Thyroid gland (tissue), 4 donors: Measurements from ENCODE around the gene GRAMD4. TPM values are rescaled to one million over a fixed set of nuclear protein-coding genes. Genes with fewer than 3 reads are reported as not detected.
A peak's percentile ranks its signal among the peaks of the same experiment; 100 is the strongest.
"Not testable (repeated sequence)": the region's sequence is repeated elsewhere in the genome, so short reads cannot be mapped to it uniquely, and the experiment has no call there.

Source experiments
- DNase-seq, 2 donors: peaks; one replicate each; pipeline ENCODE4 v3.0.0-alpha.2; 2019
- H3K27ac ChIP-seq, 3 donors: fragments of 200-600 bp; sonication (generic); 1 replicate in 2 of 3; 2 replicates in 1 of 3; pipeline ENCODE4 v1.5.1; 2016 to 2019; ENCODE audit warnings: mild to moderate bottlenecking in 1 of 3, moderate library complexity in 1 of 3
- H3K27me3 ChIP-seq: fragments of 200-600 bp; sonication (generic); one replicate; pipeline ENCODE4 v1.5.1; 2019
- H3K36me3 ChIP-seq, 2 donors: fragments of 200-600 bp; sonication (generic); one replicate each; pipeline ENCODE4 v1.5.1; 2016 to 2019
- H3K4me1 ChIP-seq, 2 donors: fragments of 200-600 bp; sonication (generic); one replicate each; pipeline ENCODE4 v1.5.1; 2017 to 2019
- H3K4me3 ChIP-seq, 3 donors: fragments of 200-600 bp; sonication (generic); replicated peaks in 1 of 3; 1 replicate in 2 of 3; 2 replicates in 1 of 3; pipeline ENCODE4 v1.5.1; 2016; ENCODE audit warnings: mild to moderate bottlenecking in 1 of 3
- H3K9me3 ChIP-seq: fragments of 200-600 bp; sonication (generic); one replicate; pipeline ENCODE4 v1.5.1; 2017
- POLR2A ChIP-seq, 2 donors: fragments of 450-650 bp; IDR thresholded peaks; one replicate each; pipeline ENCODE4 v1.6.1; 2017; ENCODE audit warnings: antibody characterized with exemption in 2 of 2, mild to moderate bottlenecking in 2 of 2, moderate library complexity in 1 of 2
- WGBS, 2 donors: methylation state at CpG; one replicate each; pipeline ENCODE4 v1.1.5; 2017; 5-methylcytosine and 5-hydroxymethylcytosine counted together
- intact Hi-C: fragments of 100-400 bp; cut with DNase I; formaldehyde crosslinking; loops from one replicate; pipeline ENCODE4 v1.15.1; 2023
- total RNA-seq, 4 donors: library from RNA; depleted of rRNA; stranded (reverse); fragments of >200 nt; gene quantifications; one replicate each; pipeline ENCODE4 v1.2.3, GENCODE V29; 2016
- TF ChIP-seq, protein P1 (sequence below), 6 experiments: fragments of 200-600 bp in 3 of 6; fragments of 450-650 bp in 3 of 6; sonication (generic) in 3 of 6; IDR thresholded peaks; one replicate each; pipeline ENCODE4 v1.5.1; 2016 to 2019; ENCODE audit warnings: antibody characterized with exemption in 6 of 6, mild to moderate bottlenecking in 2 of 6, inconsistent platforms in 1 of 6, moderate library complexity in 1 of 6

GRAMD4 gene
- total RNA-seq, 4 donors from 2014 or later = 33.5 to 193 (median 62.1) TPM

DNA sequence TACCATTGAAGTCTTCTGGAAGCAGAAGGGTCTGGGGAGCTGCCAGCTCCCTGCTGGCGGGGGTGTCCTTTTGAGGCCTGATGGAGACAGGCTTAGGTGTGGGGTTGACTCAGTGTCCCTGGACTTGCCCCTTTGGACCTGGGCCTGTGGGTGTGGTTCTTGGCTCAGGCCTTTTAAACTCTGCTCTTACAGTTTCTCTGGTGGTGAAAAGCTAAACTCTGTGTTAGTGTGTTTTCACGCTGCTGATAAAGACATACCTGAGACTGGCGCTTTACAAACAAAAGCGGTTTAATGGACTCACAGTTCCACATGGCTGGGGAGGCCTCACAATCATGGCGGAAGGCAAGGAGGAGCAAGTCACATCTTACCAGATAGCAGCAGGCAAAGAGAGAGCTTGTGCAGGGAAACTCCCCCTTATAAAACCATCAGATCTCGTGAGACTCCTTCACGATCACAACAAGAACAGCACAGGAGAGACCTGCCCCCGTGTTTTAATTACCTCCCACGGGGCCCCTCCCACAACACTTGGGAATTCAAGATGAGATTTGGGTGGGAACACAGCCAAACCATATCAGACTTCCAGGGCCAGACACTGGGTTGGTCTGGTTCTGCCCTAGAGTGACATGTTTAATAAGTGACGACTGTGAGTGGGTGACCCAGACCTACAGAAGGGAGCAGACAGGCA lies 26.5 kb downstream of the GRAMD4 start:
- Histone ChIP-seq H3K27me3 (no peaks in the 10 kb centered on the region), H3K4me1 (peaks cover 8 to 42% of the 10 kb centered on the region in 2 donors), H3K4me3 (no peak overlapping the region), H3K9me3 (no peaks in the 10 kb centered on the region), H3K36me3 (no peaks in the 10 kb centered on the region), H3K27ac (peak overlapping the region; percentile 30 to 45 (median 41))
- DNase-seq = peak; percentile 33 to 50
- TF ChIP-seq, protein P1, sequence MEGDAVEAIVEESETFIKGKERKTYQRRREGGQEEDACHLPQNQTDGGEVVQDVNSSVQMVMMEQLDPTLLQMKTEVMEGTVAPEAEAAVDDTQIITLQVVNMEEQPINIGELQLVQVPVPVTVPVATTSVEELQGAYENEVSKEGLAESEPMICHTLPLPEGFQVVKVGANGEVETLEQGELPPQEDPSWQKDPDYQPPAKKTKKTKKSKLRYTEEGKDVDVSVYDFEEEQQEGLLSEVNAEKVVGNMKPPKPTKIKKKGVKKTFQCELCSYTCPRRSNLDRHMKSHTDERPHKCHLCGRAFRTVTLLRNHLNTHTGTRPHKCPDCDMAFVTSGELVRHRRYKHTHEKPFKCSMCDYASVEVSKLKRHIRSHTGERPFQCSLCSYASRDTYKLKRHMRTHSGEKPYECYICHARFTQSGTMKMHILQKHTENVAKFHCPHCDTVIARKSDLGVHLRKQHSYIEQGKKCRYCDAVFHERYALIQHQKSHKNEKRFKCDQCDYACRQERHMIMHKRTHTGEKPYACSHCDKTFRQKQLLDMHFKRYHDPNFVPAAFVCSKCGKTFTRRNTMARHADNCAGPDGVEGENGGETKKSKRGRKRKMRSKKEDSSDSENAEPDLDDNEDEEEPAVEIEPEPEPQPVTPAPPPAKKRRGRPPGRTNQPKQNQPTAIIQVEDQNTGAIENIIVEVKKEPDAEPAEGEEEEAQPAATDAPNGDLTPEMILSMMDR (IDR thresholded peaks at IDR 0.05) = no peak
- TF ChIP-seq POLR2A (IDR thresholded peaks at IDR 0.05) = no peak
- intact Hi-C loops = no loop called here
- WGBS, 2 donors = 47 to 56% methylated on average over 10 of the region's 10 CpGs

DNA sequence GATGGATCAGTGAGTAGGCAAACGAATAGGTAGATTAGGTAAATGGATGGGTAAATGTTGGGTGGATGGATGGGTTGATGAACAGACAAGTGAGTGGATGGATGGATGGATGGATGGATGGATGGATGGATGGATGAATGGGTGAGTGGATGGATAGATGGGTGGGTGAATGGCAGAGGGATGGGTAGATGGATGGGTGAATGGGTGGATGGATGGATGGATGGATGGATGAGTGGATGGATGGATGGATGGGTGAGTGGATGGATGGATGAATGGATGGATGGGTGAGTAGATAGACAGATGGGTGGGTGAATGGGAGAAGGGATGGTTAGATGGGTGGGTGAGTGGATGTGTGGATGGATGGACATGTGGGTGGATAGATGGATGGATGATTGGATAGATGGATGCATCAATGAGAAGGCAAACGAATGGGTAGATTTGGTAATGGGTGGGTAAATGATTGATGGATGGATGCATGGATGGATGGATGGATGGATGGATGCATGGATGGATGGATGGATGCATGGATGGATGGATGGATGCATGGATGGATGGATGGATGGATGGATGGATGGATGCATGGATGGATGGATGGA lies 28.1 kb downstream of the GRAMD4 start:
- H3K27ac ChIP-seq, intact Hi-C loops, DNase-seq, H3K9me3 ChIP-seq, H3K27me3 ChIP-seq, H3K36me3 ChIP-seq, H3K4me3 ChIP-seq: not testable (repeated sequence)
- WGBS, 2 donors = 96 to 98% methylated on average over 2 of the region's 2 CpGs
- H3K4me1 ChIP-seq = peaks cover 12 to 58% of the 10 kb centered on the region in 2 donors

DNA sequence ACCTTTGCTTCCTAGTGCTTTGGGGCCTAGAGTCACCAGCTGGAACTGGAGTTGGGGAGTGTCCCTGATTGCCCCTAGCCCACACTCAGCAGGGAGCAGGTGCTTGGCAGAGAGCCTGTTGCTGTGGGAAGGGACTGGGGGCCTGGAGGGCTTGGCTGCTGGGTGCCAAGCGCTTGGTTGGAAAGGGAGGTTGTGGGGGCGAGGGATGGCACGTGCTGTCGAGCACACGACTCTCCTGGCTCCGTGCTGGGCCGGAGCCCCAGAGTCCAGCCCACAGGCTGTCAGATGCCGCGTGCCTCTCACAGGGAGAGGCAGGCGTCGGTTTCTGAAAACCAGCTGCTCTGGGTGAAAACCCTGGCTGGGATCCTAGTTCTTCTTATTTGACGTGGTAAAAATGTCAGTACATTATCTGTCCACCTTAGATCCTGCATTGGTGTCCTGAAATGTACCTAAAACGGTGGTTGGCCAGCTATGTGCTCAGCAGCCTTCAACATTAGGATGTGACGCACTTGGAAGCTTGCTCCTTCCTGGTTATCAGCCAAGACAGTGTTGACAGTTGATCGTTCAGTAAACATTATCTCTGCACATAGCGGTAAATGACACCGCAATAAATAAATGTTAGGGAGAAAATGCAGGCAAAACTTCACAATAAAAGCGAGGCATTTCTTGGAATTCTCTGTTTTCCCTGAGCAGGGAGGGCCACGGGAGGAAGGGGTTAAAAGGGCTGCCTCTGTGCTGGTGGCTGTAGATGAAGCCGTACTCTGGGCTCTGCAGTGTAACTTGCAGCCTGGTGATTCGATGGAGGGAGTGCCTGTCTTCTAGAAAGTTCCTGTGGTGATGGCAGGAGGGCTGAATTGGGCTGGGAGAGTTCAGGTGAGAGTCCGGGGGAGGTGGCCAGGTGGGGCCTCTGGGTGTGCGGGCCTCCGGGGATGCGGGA lies 29.2 kb downstream of the GRAMD4 start:
- DNase-seq = no peak
- H3K27me3 ChIP-seq = no peaks in the 10 kb centered on the region
- no peaks in the 10 kb centered on the region for H3K9me3 ChIP-seq
- peak overlapping the region in 2 of 3 donors; percentile 0 to 17 for H3K27ac ChIP-seq
- TF ChIP-seq, protein P1 (IDR thresholded peaks at IDR 0.05) = no peak
- no peak for TF ChIP-seq POLR2A (IDR thresholded peaks at IDR 0.05)
- no peaks in the 10 kb centered on the region for H3K36me3 ChIP-seq
- intact Hi-C loops = no loop called here
- H3K4me3 ChIP-seq = no peak overlapping the region
- 70 to 79% methylated on average over 21 of the region's 25 CpGs for WGBS, 2 donors
- peaks cover 18 to 69% of the 10 kb centered on the region in 2 donors for H3K4me1 ChIP-seq

DNA sequence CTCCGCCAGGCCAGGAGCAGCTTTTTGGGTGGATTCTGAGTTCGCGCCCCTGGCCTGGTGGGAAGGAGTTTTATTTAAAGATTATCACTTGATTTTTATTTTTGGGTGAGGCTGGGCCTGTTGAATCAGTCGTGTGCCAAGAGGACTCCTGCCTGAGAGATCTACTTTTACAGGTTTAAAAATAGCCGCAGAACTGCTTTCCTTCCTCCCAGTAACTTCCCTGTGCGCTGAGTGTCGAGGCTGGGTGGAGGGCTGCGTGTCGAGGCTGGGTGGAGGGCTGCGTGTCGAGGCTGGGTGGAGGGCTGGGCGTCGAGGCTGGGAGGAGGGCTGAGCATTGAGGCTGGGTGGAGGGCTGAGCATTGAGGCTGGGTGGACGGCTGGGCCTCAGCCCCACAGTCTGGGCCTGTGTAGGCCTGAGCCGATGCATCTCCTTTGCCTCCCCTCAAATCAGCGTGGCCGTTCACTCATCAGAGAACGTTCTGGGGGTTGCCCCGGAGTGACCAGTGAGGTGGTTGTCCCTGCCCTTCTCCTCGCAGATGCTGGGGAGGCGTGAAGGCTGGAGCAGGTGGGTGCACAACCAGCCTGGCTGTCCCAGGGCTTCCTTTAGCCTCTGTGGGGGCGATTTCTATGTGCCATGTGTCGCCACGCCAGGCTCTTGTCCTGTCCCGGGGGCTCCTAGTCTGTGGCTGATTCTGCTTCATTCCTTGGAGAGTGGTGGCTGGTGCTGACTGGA lies 30.1 kb downstream of the GRAMD4 start:
- no peak for DNase-seq
- WGBS, 2 donors = 74 to 79% methylated on average over 18 to 20 of the region's 25 CpGs
- no peak for TF ChIP-seq POLR2A (IDR thresholded peaks at IDR 0.05)
- TF ChIP-seq, protein P1 (IDR thresholded peaks at IDR 0.05) = no peak
- Histone ChIP-seq H3K27me3 (no peaks in the 10 kb centered on the region), H3K27ac (peak overlapping the region in 1 of 3 donors; percentile 0), H3K9me3 (no peaks in the 10 kb centered on the region), H3K36me3 (no peaks in the 10 kb centered on the region), H3K4me1 (peaks cover 26 to 77% of the 10 kb centered on the region in 2 donors), H3K4me3 (no peak overlapping the region)
- intact Hi-C loops = no loop called here

DNA sequence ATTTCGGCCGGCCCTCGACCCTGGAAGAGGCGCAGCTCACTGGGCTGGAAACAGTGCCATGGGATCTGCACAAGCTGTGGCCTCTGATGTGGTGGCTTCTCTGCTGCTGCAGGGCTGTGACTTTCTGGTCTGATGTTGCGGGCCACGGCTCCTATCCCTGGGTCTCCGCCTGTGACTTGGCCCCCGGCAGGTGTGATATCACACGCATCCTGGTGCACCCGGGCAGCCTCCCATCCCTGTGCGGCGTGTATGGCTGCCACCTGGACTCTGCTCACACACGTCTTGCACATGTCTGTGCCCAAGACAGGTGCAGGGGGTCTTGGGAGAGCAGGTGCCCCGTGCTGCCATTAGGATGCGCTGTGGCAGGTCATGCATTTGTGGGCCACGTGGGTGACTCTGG lies 31.1 kb downstream of the GRAMD4 start:
- 79 to 80% methylated on average over 3 to 12 of the region's 16 CpGs for WGBS, 2 donors
- Histone ChIP-seq H3K27ac (no peak overlapping the region), H3K4me1 (peaks cover 24 to 81% of the 10 kb centered on the region in 2 donors), H3K36me3 (no peaks in the 10 kb centered on the region), H3K4me3 (no peak overlapping the region), H3K9me3 (no peaks in the 10 kb centered on the region), H3K27me3 (no peaks in the 10 kb centered on the region)
- intact Hi-C loops = no loop called here
- no peak for DNase-seq
- TF ChIP-seq, protein P1 (IDR thresholded peaks at IDR 0.05) = no peak
- no peak for TF ChIP-seq POLR2A (IDR thresholded peaks at IDR 0.05)
